ENCODE results near the gene ITPK1. TPM values are rescaled to one million over a fixed set of nuclear protein-coding genes. Genes with fewer than 3 reads are reported as not detected.
"Not testable (repeated sequence)": the region's sequence is repeated elsewhere in the genome, so short reads cannot be mapped to it uniquely, and the experiment has no call there.

Gene ITPK1
- 37.7 and 39.9 TPM in 2 replicates for total RNA-seq (2014; rRNA removed; shearing (Covaris generic); ENCODE audit: low replicate concordance)

DNA sequence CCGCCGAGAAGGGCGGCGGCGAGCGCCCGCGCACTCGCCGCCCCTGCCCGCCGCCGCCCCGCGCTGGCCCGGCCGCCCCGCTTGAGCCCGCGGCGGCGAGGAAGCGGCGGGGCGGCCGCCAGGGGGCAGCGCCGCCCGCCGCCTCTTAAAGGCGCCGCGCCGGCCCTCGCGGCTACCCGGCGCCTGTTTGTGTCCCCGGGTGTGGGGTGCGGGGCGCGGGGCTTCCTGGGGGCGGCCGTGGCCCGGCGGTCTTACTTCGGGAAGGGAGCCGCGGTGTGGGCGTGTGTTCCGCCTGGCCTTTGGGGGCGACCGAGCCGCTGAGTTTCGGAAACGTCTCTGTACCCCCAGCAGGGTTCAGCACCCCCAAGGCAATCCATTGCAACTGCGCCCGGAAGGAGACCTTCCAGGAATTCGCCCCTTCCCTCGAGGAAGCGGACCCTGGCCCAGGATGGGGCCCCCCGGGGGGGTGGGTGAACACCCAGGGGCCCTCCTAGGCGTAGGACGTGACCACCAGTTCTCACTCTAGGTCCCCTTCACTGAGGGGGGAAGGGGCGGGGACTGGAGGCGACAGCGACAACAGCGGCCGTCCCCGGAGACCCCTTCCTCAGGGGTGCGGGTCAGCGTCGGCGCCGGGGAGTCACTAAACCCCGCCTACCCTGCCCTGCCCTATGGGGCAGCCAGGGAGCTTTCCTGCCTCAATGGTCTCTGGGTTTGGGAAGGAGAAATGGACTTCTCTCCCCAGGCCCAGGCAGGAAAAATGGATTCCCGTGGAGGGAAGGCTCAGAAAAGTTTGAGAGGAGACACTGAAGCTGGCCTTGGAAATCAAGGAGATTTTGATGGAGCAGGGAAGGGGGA is at the start of gene ITPK1:
TSS of gene ITPK1 (minus strand) at position 105 of the 855 bp plus-strand sequence. CDS start 762 bp downstream, outside the sequence.
- Histone ChIP-seq H3K4me3 (peak within 1 kb of the TSS; percentile 61), H3K9me3 (no peaks in the 10 kb centered on the region), H3K36me3 (no peaks in the 10 kb centered on the region), H3K27me3 (no peaks in the 10 kb centered on the region)
- DNase-seq = peak; percentile 46

GRCh38 chr14:93163564-93163963 is 47.8 kb upstream of the ITPK1 start:
- no peak overlapping the region for H3K4me3 ChIP-seq
- DNase-seq = no peak
- no peaks in the 10 kb centered on the region for H3K36me3 ChIP-seq
- H3K9me3 ChIP-seq = no peaks in the 10 kb centered on the region
- H3K27me3 ChIP-seq = no peaks in the 10 kb centered on the region

DNA sequence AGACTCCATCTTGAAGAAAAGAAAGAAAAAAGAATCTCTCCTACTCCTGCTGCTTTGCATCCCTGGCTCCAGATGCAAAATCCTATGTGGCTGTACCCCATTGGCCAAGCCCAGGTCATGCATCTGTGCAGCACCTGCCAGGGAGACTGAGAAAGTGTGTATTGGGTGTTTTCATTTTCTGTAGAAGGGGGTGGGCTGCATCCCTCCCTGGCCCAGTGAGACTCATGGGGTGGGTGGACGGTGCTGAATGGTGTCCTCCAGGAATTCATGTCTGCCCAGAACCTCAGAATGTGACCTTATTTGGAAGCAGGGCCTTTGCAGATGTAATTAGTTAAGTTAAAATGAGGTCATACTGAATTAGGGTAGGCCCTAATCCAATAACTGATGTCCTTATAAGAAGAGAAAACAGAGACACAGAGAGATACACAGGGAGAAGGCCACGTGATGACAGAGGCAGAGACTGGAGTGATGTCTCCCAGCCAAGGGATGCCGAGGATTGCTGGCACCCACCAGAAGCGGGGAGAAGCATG is 45.8 kb upstream of the ITPK1 start:
- DNase-seq = no peak

DNA sequence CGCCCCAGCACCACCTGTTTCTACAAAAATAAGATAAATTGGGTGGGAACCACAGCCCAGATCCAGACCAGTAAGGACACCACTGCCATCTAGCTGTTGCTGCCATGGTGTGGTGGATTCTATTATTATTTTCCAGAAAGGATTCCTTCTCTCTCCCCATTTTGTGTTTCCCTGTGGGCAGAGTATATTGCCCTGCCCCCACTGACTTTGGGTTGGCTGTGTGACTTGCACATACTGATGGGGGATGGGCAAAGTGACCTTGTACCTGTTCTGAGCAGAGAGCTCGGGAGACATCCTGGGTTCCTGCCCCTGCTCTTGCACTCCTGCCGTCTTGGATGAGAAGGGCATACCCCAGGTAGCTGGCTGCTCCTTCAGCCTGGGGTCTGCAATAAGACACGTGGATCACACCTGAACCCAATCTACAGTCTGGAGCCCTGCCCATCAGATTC is 44.7 kb upstream of the ITPK1 start:
- H3K27me3 ChIP-seq = no peaks in the 10 kb centered on the region
- no peak for DNase-seq
- no peaks in the 10 kb centered on the region for H3K9me3 ChIP-seq
- no peaks in the 10 kb centered on the region for H3K36me3 ChIP-seq
- no peak overlapping the region for H3K4me3 ChIP-seq

More for the DNA sequence above, 45.8 kb upstream of the ITPK1 start:
- no peaks in the 10 kb centered on the region for H3K36me3 ChIP-seq
- H3K9me3 ChIP-seq = no peaks in the 10 kb centered on the region
- H3K4me3 ChIP-seq = no peak overlapping the region
- H3K27me3 ChIP-seq = no peaks in the 10 kb centered on the region

DNA sequence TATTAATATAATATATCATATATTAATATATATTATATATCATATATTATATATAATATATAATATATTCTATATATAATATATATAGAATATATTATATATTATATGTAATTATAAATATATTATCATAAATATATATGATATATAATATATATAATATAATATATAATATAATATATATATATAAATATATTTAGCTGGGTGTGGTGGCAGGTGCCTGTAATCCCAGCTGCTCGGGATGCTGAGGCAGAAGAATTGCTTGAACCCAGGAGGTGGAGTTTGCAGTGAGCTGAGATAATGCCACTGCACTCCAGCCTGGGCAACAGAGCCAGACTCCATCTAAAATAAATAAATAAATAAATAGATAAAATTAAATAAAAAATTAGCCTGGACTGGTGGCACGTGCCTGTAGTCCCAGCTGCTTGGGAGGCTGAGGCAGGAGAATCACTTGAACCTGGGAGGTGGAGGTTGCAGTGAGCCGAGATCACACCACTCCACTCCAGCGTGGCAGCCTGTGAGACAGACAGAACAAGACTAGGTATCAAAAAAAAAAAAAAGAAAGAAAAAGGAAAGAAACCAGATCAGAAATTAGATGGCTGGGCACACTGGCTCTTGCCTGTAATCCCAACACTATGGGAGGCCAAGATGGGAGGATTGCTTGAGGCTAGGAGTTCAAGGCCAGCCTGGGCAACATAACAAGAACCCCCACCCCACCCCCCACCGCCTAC is 44.1 kb upstream of the ITPK1 start:
- not testable (repeated sequence) for DNase-seq, H3K9me3 ChIP-seq, H3K4me3 ChIP-seq, H3K36me3 ChIP-seq, H3K27me3 ChIP-seq

DNA sequence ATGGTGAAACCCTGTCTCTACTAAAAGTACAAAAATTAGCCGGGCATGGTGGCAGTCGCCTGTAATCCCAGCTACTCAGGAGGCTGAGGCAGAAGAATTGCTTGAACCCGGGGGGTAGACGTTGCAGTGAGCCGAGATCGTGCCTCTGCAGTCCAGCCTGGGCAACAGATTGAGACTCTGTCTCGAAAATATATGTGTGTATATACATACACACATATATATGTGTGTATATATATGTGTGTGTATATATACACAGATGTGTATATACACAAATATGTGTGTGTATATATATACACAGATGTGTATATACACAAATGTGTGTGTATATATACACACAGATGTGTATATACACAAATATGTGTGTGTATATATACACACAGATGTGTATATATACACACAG is 42.6 kb upstream of the ITPK1 start:
- not testable (repeated sequence) for H3K4me3 ChIP-seq, DNase-seq, H3K9me3 ChIP-seq, H3K27me3 ChIP-seq, H3K36me3 ChIP-seq

GRCh38 chr14:93156693-93157369 is 41.1 kb upstream of the ITPK1 start:
- Histone ChIP-seq H3K36me3 (no peaks in the 10 kb centered on the region), H3K9me3 (no peaks in the 10 kb centered on the region), H3K27me3 (no peaks in the 10 kb centered on the region), H3K4me3 (no peak overlapping the region)
- no peak for DNase-seq

DNA sequence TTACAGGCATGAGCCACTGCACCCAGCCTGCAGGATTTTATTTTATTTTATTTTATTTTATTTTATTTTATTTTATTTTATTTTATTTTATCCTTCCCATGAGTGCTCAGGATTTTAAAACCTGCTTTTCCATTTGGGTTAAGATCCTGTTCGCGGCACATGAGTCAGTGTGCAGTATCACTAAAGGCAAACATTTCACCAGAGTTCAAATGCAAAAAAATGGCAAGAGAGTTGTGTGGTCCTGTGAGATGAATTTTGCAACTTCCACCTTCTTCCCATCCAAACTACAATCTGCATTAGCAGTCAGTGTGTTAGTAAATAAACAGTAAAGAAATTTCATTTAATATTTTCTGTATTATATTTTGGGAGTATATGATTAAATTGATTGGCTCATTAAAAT is 39.9 kb upstream of the ITPK1 start:
- Histone ChIP-seq H3K9me3 (no peaks in the 10 kb centered on the region), H3K36me3 (no peaks in the 10 kb centered on the region), H3K27me3 (no peaks in the 10 kb centered on the region), H3K4me3 (no peak overlapping the region)
- no peak for DNase-seq

GRCh38 chr14:93153121-93153520 is 37.4 kb upstream of the ITPK1 start:
- no peak for DNase-seq
- Histone ChIP-seq H3K9me3 (no peaks in the 10 kb centered on the region), H3K4me3 (no peak overlapping the region), H3K36me3 (no peaks in the 10 kb centered on the region), H3K27me3 (no peaks in the 10 kb centered on the region)

GRCh38 chr14:93150227-93151208 is 34.8 kb upstream of the ITPK1 start:
- Histone ChIP-seq H3K27me3 (no peaks in the 10 kb centered on the region), H3K36me3 (no peaks in the 10 kb centered on the region), H3K4me3 (no peak overlapping the region), H3K9me3 (no peaks in the 10 kb centered on the region)
- DNase-seq = no peak

DNA sequence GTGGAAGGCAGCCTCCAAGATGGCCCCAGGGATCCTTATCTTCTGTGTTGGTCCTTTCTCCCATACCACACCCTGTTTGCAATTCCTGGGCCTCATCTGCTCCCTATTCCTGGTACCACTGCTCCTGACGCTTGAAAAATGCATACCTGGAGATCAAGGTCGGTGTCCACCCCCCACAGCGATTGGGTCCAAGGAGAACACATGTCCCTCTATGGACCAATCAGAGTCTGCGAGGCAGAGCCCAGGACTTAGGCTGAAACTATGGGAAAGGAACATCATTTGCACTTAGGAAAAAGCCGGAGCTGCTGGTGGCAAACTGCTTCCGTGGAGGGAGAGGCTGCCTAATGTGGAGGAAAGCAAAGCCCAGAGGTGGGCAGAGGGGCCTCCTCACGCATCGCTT is 33.3 kb upstream of the ITPK1 start:
- Histone ChIP-seq H3K27me3 (no peaks in the 10 kb centered on the region), H3K9me3 (no peaks in the 10 kb centered on the region), H3K4me3 (no peak overlapping the region), H3K36me3 (no peaks in the 10 kb centered on the region)
- DNase-seq = no peak

DNA sequence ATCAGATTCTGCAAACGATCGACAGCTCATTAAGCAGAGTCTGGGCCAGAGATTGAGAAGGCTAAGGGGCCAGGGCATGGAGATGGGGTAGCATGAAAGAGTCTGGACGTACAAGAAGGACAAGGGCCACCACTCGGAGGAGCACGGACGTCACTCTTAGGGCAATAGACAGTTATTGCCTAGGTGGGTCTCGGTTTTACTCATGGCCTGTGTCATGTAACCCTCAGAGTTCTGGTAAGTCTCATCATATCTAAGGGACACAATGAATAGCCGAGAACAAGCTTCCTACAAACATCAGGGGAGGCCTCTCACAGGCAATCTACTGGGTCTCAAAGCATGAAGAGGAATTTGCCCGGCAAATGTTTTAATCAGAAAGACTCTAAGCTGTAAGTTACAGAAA is 30.4 kb upstream of the ITPK1 start:
- no peak for DNase-seq
- Histone ChIP-seq H3K9me3 (no peaks in the 10 kb centered on the region), H3K27me3 (no peaks in the 10 kb centered on the region), H3K4me3 (no peak overlapping the region), H3K36me3 (no peaks in the 10 kb centered on the region)

DNA sequence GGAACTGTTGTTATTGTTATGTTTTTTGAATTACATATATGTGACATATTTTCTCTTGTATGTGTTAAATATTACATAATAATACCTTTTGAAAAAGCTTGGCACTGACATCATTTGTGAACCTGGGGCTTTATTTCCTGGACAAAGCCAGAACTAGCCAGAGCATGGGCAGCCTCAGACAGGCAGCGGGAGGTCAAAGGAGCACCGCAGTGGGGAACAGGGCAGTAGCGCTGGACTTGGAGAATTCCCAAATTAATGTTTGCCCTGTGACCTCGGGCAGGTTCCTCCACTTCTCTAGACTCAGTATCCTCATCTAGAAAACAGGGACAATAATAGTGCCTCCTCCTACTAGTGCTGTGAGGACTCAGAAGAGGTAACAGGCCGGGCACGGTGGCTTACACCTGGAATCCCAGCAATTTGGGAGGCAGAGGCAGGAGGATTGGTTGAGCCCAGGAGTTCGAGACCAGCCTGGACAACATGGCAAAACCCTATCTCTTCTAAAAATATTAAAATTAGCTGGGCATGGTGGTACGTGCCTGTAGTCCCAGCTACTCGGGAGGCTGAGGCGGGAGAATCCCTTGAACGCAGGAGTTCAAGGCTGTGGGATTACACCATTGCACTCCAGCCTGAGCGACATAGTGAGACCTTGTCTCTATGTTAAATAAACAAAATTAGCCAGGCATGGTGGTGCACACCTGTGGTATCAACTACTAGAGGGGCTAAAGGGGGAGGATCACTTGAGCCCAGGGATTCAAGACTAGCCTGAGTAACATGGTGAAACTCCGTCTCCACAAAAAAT is 27.3 kb upstream of the ITPK1 start:
- DNase-seq = no peak
- Histone ChIP-seq H3K4me3 (no peak overlapping the region), H3K27me3 (no peaks in the 10 kb centered on the region), H3K9me3 (no peaks in the 10 kb centered on the region), H3K36me3 (no peaks in the 10 kb centered on the region)

DNA sequence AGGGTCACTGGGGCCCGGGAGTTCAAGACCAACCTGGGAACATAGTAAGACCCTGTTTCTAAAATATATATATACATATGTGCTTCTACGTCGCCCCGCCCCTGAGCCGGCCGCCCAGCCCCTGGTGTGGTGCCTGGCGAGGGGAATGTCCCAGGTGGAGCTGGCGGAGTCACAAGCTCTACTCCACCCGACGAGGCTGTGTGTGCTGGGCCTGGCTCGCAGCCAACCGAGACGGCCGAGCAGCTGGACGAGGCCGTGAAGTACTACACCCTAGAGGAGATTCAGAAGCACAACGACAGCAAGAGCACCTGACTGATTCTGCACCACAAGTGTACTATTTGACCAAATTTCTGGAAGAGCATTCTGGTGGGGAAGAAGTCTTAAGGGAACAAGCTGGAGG is 22.1 kb upstream of the ITPK1 start:
- DNase-seq = no peak
- H3K36me3 ChIP-seq = no peaks in the 10 kb centered on the region
- H3K27me3 ChIP-seq = no peaks in the 10 kb centered on the region
- no peaks in the 10 kb centered on the region for H3K9me3 ChIP-seq
- no peak overlapping the region for H3K4me3 ChIP-seq

- not testable (repeated sequence) for H3K27me3 ChIP-seq, H3K4me3 ChIP-seq, H3K9me3 ChIP-seq, DNase-seq, H3K36me3 ChIP-seq
Measured at GRCh38 chr14:93136508-93136907, 20.8 kb upstream of the ITPK1 start.
